HG02763 (cell line): ENCODE results near the gene PRKCG.

Experiments
- ATAC-seq: cut with Tn5 transposase; IDR thresholded peaks from one replicate; pipeline ENCODE4 v1.9.1; 2021; ENCODE audit warnings: mild to moderate bottlenecking, moderate library complexity; ENCODE audit not compliant: unreplicated experiment

The PRKCG gene

DNA sequence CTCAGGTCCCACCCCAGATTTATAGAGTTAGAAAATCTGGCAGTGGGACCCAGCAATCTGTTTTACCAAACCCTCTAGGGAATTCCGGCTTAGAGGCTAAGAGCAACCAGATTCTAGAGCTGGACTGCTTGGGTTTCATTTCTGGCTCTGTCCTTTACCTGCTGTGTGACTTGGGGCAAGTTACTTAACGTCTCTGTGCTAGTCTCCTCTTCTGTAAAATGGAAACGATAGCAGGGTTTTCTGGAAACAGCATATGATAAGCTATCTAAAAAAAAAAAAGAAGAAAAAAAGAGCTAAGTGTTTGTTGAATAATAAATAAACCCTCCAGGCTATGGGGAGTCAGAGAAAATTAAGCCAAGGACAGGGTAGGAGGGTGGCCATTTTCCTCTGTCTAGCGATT lies 15.5 kb downstream of the PRKCG start:
- no peak for ATAC-seq

DNA sequence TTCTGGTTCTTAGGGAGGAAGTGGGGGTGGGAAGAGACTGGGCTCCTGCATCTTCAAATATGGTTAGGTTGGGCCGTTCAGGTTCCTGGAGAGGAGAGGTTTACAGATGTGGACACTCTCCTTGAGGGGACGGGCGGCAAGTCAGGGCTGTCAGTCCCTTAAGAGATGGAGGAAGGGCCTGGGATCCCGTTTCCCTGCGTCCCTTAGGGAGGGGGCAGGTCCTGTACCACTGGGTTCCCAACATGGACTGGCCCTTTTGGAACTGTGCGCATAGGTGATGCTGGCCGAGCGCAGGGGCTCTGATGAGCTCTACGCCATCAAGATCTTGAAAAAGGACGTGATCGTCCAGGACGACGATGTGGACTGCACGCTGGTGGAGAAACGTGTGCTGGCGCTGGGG lies 16.2 kb downstream of the PRKCG start:
- ATAC-seq: no peak

DNA sequence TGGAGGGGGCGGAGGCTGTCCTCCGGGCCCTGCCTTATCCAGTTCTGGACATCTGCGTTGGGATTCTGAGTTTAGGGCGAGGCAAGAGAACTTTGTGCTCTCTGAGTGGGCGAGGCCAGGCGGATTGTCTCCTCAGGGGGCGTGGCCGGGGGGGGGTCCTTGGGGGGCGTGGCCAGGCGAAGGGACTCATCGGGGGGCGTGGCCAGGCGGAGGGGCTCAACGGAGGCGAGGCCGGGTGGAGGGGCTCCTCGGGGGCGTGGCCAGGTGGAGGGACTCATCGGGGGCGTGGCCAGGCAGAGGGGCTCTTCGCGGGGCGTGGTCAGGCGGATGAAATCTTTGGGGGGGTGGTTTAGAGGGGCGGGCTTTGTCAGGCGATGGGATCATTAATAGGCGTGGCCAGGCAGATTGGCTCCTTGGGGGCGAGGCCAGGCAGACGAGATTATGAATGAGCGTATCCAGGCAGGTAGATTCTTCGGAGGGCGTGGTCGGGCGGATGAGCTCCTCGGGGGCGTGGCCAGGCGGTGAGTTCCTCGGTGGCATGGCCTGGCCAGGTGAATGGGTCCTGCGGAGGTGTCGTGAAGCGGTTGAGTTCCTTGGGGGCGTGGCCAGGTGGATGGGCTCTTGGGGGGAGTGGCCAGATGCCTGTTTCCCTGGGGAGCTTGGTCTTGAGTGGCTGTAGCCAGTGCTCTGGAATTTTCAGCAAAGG lies 16.8 kb downstream of the PRKCG start:
- no peak for ATAC-seq

DNA sequence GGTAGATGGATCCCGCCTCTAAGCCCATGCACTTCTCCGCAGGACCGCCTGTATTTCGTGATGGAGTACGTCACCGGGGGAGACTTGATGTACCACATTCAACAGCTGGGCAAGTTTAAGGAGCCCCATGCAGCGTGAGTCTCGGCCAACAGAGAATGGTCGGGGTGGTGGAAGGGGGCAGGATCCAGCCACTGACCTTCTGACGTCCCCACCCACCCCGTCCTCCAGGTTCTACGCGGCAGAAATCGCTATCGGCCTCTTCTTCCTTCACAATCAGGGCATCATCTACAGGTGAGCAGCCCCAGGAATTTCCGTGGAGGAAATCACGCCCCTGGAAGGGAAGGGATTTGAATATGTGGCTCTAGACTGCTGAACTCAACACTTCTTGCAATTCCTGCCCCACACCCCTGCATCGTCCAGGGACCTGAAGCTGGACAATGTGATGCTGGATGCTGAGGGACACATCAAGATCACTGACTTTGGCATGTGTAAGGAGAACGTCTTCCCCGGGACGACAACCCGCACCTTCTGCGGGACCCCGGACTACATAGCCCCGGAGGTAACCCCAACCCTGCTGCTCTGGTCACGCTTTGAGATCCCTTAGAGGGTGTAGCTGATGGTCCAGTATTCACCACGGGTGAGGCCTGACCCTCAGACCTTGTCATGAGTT lies 18.3 kb downstream of the PRKCG start:
- ATAC-seq: no peak

DNA sequence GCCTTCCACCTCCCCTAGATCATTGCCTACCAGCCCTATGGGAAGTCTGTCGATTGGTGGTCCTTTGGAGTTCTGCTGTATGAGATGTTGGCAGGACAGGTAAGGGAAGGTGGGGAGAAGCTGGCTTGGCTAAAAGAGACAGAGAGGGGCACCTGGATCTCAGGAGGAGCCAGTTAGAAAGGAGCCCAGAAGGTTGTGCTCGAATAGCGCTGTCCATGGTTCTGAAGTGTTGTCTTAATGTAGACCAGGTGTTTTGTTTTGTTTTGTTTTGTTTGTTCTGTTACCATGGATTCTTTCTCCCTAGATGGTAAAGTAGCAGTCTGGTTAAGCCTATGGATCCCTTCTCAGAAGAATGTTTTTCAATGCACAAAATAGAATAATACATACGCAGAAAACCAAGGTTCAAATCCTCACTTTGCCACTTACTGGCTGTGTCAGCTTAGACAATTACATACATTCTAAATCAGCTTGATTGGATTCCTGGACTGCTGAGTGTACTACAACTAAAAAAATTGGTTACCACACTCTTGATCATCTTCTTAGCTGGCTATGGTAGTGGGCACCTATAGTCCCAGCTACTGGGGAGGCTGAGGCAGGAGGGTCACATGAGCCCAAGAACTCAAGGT lies 21.2 kb downstream of the PRKCG start:
- no peak for ATAC-seq

DNA sequence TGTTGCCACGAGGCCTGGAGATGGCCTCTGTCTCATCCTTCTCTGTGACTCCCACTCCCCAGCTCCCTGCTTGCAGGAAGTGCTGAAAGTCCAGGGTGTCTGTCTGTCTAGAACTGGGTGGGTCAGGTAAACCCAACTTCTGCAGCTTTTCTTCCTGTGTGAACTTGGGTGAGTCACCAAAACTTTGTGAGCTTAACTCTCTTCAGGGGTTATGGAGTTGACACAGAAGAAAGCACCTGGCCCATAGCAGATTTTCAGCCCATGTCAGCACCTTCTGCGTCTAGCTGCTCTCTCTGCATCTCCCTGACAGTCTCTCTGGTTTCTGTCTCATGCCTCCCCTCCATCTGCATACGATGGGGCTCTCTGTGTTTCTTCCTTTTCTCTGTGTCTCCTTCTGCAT lies 22.9 kb downstream of the PRKCG start:
- ATAC-seq: no peak

DNA sequence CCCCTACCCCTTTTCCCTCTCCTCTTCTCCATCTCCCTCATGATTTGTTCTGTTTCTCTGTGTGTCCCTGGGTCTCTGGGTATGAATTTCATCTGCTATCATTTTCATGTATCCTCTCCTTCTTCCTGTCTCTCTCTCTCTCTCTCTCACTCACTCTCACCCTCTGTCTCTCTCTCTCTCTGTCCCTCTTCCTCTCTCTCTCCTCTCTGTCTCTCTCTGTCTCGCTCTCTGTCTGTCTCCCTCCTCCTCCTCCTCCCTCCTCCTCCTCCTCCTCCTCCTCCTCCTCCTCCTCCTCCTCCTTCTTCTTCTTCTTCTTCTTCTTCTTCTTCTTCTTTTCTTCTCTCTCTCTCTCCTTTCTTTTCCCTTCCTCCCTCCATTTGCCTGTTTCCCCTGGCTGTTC lies 23.8 kb downstream of the PRKCG start:
- ATAC-seq: no peak

DNA sequence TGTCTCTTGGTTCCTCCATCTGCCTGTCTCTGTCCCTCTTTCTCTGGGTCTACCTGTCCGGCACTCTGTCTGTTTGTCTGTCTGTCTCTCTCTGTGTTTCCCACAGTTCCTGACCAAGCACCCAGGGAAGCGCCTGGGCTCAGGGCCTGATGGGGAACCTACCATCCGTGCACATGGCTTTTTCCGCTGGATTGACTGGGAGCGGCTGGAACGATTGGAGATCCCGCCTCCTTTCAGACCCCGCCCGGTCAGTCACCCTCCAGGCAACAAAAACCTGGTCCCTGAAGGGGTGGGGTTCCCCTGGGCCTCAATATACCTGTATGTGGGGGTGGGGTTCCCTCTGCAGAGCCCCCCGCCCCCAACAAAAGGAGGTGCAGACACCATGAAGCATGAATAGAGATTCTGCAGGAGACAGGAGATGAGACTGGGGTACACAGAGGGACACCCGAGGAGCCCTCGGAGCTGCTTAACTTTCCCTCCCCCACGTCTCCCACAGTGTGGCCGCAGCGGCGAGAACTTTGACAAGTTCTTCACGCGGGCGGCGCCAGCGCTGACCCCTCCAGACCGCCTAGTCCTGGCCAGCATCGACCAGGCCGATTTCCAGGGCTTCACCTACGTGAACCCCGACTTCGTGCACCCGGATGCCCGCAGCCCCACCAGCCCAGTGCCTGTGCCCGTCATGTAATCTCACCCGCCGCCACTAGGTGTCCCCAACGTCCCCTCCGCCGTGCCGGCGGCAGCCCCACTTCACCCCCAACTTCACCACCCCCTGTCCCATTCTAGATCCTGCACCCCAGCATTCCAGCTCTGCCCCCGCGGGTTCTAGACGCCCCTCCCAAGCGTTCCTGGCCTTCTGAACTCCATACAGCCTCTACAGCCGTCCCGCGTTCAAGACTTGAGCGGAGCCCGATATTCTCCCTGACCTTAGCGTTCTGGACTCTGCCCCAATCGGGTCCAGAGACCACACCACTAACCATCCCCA lies 24.5 kb downstream of the PRKCG start:
- ATAC-seq: no peak

DNA sequence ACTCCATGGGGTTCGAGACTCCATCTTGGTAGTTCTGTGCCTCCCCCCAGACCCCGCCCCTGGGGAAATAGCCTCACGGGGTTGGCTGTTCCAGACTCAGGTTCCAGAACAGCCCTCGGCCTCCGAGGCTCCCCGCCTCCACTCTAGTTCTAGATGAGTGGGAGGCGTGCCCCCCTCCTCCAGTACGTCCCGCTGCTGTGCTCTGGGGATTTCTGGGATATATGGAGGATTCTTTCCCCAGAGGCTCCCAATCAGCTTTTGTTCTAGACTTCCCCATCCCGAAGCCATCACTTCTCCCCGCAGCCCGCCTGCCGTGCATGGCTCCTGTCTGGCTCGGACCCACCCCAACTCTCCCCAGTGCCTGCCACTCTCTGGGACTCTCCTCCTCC lies 25.2 kb downstream of the PRKCG start:
- ATAC-seq: no peak

DNA sequence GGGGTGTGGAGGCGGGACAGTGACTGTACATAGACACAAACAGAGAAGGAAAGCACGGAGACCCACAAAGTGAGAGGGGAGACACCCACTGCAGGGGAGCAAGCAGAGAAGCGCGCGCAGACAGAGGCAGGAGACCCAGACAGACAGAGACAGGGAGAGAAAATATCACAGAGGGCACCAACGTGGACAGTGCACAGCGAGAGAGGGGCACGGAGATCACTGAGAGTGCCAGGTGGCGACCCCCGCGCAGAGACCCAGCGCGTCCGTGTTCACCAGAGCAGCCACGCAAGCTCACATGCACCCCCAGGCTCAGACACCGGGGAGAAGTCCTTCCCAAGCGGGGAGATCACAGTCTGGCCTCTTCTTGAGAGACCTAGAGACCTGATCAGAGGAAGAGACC lies 25.7 kb downstream of the PRKCG start:
- no peak for ATAC-seq

DNA sequence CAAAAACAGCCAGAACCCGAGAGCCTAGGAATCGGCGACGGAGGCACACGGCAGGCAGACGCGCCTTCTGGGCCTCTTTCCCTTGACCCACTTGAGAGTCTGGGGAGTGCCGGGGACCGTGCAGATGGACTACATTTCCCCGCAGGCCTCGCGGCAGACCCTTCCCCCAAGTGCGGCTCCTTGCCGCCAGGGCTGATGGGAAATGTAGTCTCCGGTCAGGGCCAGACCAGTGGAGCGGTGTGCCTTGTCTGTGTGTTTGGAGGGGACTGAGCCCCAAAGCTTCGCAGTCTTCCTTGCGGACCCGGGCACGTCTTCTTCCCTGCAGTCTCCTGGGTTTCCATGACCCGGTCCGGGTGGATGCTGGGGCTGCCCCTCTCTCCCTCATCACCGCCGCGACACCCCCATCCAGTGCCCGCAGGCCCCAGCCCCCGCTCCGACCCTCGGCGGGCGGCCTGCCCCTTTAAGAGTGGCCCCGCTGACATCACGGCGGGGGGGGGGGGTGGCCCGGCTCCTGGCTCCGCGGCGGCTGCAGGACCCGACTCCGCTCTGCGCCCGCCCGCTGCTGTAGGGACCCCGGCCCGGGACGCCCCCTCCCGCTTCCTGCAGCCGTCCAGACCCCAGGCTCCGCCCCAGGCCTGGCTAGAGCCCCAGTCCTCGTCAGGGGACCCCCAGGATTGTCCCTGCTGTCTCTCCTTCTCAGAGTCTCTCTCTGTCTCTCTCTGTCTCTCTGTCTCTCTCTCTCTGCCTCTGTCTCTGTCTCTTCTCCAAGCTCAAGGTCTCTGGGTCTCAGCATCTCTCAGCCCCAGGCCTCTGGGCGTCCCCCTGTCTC lies 26.3 kb downstream of the PRKCG start:
- ATAC-seq: no peak

DNA sequence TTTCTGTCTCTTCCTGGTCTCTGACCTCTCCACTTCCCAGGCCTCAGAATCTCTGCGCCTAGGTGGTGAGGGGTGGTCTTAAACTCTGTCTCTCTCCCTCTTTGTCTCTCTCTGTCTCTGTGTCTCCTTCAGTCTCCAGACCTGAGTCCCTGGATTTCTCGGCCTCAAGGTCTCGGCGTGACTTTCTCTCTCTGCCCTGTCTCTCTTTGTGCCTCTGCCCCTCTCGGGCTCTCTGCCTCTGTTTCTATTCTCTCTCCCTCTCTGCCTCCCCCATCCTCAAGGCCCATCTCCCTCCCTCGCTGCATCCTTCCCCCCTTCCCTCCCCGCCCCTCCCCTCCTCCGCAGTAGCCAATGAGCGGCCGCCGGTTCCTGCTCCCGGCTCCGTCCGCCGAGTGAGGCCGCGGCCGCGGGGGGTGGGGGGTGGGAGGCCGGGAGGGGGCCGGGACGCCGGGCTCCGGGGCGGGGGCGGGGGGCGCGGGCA lies 27.0 kb downstream of the PRKCG start, which contains the start of gene CACNG7:
TSS of gene CACNG7 (plus strand) at position 344 of the 481 bp plus-strand sequence. CDS start 3,554 bp downstream, outside the sequence.
- no peak for ATAC-seq

DNA sequence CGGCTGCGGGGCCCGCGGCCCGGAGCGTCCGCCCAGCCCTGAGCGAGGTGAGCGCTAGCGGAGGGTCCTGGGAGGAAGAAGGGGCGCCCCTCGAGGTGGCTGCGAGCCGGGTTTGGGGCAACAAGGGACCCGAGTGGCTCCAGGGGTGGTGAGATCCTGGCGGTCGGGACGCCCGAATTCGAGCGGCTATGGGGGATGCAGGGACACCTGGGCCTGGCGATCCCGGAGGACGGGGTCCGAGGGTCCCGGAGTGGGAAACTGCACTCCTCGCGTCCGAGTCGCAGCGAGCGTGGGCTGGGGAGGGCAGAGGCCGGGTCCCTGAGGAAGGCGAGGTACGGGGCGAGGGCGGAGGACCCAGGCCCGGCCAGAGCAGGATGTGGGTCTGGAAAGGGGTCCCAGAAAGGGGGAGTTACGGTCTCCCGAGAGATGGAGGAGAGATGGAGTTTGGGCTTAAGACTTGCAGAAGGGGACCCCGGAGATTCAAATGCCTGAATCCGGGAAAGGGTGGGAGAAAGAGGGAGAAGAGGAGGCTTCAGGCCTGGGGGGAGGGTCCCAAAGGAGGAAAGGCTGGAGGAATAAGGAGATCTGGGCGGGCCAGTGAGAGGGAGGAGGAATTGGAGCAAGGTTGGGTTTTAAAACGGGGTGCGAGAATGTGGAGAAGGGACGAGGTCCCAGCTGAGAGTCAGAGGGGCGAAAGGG lies 27.6 kb downstream of the PRKCG start:
- ATAC-seq: no peak

DNA sequence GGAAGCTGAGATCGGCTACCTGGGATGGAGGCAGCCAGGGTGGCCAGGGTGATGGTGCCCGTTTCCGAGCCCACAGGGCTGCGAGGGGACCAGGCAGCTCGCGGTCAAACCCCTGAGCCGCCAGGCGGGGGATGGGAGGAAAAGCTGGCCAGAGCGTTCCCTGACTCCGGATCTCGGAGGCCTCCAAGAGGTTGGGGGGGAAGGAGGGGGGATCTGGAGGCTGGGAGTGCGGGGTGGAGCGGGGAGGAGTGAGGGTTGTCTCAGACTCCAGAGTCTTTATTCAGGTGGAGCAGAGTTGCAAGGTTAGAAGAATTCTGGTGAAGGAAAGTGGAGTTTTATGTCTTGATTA lies 28.1 kb downstream of the PRKCG start:
- ATAC-seq: no peak

DNA sequence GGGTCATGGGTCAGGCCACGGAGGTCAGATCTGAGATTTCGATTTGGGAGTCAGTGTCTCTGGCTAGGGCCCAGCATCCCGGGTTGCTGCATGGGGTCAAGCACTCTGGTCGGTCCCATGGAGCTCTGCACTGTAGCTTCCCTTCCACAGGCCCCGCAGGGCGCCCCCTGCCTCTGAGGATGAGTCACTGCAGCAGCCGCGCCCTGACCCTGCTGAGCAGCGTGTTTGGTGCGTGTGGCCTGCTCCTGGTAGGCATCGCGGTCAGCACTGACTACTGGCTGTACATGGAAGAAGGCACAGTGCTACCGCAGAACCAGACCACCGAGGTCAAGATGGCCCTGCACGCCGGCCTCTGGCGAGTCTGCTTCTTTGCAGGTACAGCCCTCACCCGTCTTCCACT lies 30.7 kb downstream of the PRKCG start:
- ATAC-seq: no peak

DNA sequence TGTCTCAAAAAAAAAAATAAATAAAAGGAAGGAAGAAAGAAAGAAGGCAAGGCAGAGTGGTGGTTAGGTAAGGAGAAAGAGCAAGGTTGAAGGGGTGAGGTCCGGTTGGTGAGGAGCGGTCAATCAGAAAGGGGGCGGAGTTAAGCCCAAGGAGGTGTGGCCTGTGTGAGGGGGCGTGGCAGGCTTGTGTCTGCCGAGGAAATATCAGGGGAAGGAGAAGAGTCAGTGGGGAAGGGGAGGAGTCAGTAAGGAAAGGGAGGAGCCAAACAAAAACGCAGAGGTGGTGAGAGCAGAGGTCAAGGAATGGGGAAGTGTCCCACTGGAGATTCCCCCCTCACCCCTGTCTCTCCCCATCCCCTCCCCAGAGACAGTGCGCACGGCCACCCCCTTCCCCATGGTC lies 33.0 kb downstream of the PRKCG start:
- ATAC-seq: no peak

DNA sequence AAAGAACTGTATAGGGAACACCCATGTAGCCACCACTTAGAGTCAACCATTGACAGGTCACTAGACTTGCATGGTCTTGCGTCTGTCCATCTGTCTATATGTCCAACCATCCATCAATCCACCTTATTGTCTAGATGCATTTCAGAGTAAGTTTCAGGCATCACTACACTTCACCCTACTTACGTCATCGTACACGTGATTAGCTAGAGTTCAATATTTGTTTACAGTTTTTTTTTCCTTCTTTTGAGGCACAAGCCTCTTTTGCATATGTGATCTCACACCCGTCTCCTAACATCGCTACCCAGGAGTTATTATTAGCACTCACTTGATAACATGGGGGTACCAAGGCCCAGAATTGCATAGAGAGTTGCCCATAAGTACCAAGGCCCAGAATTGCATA lies 34.0 kb downstream of the PRKCG start:
- ATAC-seq: no peak

DNA sequence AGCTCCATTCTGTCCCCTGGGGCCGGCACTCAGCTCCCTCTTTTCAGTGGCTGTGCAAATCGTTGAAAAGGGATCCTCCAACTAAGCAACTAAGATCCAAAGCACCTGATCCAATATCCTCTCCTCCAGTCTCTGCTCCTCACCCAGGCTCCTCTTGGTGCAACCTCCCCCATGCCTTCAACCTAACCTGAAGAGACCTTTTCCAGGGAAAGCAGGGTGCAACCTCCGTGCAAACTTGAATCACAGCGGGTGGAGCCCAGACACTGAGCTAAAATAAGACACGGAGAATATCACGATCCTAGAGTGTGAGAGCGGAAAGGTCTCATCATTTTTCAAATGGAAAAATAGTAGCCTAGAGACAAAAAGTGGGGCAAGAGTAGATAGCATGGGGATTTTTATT lies 35.4 kb downstream of the PRKCG start:
- no peak for ATAC-seq

DNA sequence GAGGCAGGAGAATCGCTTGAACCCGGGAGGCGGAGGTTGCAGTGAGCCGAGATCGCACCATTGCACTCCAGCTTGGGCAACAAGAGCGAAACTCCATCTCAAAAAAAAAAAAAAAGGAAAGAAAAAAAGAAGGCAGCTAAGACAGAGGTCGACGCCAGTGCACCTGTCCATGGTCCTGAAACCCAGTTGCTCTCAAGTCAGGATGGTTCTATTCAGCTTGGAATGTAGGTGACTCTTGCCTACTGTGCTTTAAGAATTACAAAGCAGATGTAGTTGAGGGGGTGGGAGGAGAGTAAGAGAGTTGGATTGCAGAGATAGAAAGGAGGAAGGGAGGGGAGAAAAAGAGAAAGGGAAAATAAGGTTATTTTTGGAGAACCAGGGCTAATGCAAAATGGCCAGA lies 45.7 kb downstream of the PRKCG start:
- no peak for ATAC-seq

DNA sequence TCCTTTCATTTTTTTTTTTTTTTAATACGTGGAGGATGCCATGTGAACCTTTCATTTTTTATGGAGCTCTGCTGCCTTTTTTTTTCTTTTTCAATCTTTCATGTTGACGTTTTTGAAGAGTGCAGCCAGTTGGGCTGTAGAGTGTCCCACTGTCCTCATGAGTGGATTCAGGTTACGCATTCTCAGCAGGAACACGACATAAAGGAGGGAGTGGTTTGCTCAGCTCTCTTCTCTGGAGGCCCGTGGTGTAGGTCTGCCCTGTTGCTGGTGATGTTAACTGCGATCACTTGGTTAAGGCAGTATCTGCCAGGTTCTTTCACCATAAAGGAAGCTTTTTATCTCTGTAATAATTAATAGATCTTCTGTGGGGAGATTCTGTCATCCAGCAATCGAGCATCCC lies 54.0 kb downstream of the PRKCG start:
- no peak for ATAC-seq
